Nephron (organoid): ENCODE results near the gene VPS13C.

ENCODE experiments used
- H3K27ac Mint-ChIP-seq, 3 experiments: 2 replicates each; pipeline ENCODE4 v1.8.0; 2020; ENCODE audit warnings: mixed read lengths in 3 of 3, mild to moderate bottlenecking in 2 of 3, moderate library complexity in 1 of 3
- H3K27me3 Mint-ChIP-seq: 2 replicates; pipeline ENCODE4 v1.8.0; 2021; ENCODE audit warnings: low read depth, mild to moderate bottlenecking, moderate library complexity, mixed read lengths
- H3K36me3 Mint-ChIP-seq: 2 replicates; pipeline ENCODE4 v1.8.0; 2020; ENCODE audit warnings: low read depth, mixed read lengths
- H3K4me1 Mint-ChIP-seq: 2 replicates; pipeline ENCODE4 v1.8.0; 2020; ENCODE audit warnings: mixed read lengths
- H3K4me3 Mint-ChIP-seq, 3 experiments: 2 replicates each; pipeline ENCODE4 v1.8.0; 2020; ENCODE audit warnings: mild to moderate bottlenecking in 3 of 3, mixed read lengths in 3 of 3, moderate library complexity in 2 of 3
- H3K9me3 Mint-ChIP-seq: 2 replicates; pipeline ENCODE4 v1.8.0; 2020; ENCODE audit warnings: mixed read lengths
- TF ChIP-seq, protein P1 (sequence below), 3 experiments: fragments of 200-600 bp; sonication (generic); IDR thresholded peaks; one replicate each; pipeline ENCODE4 v1.5.0; 2021; ENCODE audit warnings: antibody characterized with exemption in 3 of 3; ENCODE audit not compliant: unreplicated experiment in 3 of 3

The VPS13C gene

DNA sequence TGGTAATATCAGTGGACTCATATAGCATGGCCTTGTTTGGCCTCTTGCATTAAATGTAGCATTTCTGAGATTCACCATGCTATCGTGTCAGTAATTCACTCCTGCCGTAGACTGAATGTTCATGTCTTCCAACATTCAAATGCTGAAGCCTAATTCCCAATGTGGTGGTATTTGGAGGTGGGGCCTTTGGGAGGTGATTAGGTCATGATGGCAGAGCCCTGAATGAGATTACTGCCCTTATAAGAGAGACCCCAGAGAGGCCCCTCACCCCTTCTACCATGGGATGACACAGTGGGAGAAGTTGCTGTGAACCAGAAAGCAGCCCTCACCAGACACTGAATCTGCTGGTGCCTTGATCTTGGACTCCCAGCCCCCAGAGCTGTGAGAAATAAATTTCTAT lies 241.4 kb downstream of the VPS13C start:
- H3K4me1 Mint-ChIP-seq: no peaks in the 10 kb centered on the region
- H3K36me3 Mint-ChIP-seq: no peaks in the 10 kb centered on the region
- no peak overlapping the region for H3K27ac Mint-ChIP-seq
- TF ChIP-seq, protein P1, sequence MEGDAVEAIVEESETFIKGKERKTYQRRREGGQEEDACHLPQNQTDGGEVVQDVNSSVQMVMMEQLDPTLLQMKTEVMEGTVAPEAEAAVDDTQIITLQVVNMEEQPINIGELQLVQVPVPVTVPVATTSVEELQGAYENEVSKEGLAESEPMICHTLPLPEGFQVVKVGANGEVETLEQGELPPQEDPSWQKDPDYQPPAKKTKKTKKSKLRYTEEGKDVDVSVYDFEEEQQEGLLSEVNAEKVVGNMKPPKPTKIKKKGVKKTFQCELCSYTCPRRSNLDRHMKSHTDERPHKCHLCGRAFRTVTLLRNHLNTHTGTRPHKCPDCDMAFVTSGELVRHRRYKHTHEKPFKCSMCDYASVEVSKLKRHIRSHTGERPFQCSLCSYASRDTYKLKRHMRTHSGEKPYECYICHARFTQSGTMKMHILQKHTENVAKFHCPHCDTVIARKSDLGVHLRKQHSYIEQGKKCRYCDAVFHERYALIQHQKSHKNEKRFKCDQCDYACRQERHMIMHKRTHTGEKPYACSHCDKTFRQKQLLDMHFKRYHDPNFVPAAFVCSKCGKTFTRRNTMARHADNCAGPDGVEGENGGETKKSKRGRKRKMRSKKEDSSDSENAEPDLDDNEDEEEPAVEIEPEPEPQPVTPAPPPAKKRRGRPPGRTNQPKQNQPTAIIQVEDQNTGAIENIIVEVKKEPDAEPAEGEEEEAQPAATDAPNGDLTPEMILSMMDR (IDR thresholded peaks at IDR 0.05; ENCODE audit: unreplicated experiment in 3 of 3): no peak
- peaks cover 5% of the 10 kb centered on the region for H3K9me3 Mint-ChIP-seq
- peaks cover 14% of the 10 kb centered on the region for H3K27me3 Mint-ChIP-seq
- H3K4me3 Mint-ChIP-seq: no peak overlapping the region

DNA sequence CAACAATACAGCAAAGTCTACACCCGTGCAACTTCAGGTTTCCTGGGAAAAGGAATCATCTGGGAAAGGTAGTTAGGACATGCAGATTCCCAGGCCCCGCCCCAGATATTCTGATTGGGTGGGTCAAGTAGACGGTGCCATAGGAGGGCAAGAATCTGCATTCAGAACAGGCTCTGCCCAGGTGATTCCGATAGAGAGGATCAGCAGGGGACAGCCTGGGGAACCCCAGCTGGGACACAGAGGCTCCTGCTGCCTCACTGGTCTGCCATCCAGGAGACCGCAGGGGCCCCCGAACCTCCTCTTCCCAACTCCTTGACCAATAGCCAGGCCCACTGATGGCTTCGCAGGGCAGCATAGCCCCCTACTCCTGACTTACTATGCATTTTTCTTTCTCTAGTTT lies 243.4 kb downstream of the VPS13C start:
- H3K27ac Mint-ChIP-seq: no peak overlapping the region
- TF ChIP-seq, protein P1 (IDR thresholded peaks at IDR 0.05; ENCODE audit: unreplicated experiment in 3 of 3): no peak
- no peaks in the 10 kb centered on the region for H3K9me3 Mint-ChIP-seq
- no peaks in the 10 kb centered on the region for H3K36me3 Mint-ChIP-seq
- H3K4me3 Mint-ChIP-seq: no peak overlapping the region
- H3K27me3 Mint-ChIP-seq: peaks cover 24% of the 10 kb centered on the region
- H3K4me1 Mint-ChIP-seq: no peaks in the 10 kb centered on the region

DNA sequence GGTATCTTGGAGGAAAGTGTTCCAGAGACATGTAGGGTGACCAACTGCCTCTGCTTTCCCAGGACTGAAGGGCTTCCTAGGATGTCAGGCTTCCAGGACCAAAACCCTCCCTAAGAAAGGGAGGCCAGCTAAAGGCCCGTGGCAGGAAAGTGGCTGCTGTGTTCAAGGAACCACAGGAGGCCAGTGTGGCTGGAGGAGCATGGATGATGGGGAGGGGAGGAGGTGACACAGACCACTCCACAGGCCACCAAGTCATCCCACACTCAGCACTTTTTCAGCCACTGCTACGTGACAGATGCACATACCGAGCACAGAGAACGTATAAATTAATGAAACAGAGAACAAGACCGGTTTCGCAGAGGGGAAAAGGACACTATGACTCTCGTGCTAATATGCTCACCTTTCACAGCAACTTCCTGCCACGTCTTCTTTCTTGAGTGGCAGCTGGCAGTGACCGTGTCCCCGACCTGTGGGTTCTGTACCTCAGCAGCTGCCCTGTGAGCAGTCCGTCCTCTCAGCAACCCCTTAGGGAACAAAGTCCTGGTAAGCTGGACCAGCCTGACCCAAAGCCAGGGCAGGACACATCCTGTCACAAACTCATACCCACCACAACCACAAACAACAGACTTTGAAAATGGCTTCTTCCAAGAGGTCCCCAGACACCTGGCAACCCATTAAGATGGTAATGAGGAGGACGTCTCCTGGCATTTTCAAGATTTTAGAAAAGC lies 244.7 kb downstream of the VPS13C start:
- H3K27me3 Mint-ChIP-seq: peaks cover 15% of the 10 kb centered on the region
- no peaks in the 10 kb centered on the region for H3K9me3 Mint-ChIP-seq
- no peaks in the 10 kb centered on the region for H3K4me1 Mint-ChIP-seq
- no peak overlapping the region for H3K27ac Mint-ChIP-seq
- no peaks in the 10 kb centered on the region for H3K36me3 Mint-ChIP-seq
- TF ChIP-seq, protein P1 (IDR thresholded peaks at IDR 0.05; ENCODE audit: unreplicated experiment in 3 of 3): no peak
- H3K4me3 Mint-ChIP-seq: no peak overlapping the region

DNA sequence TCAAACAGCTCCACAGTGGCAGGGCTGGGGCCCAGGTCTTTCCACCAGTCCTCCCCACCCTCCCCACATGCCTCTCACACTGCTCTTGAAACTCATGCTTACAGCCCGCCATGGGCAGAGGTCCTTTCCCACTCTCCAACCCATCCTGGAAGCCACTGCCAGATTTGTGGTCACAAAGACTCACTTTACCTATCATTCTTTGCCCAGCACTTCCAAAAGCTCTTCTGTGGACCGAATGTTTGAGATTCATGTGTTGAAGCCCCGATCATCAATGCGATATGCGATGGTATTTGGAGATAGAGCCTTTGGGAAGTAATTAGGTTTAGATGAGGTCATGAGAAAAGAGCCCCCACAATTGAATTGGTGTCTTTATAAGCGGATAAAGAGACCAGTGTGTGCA lies 247.8 kb downstream of the VPS13C start:
- no peaks in the 10 kb centered on the region for H3K9me3 Mint-ChIP-seq
- H3K4me1 Mint-ChIP-seq: no peaks in the 10 kb centered on the region
- peaks cover 15% of the 10 kb centered on the region for H3K27me3 Mint-ChIP-seq

DNA sequence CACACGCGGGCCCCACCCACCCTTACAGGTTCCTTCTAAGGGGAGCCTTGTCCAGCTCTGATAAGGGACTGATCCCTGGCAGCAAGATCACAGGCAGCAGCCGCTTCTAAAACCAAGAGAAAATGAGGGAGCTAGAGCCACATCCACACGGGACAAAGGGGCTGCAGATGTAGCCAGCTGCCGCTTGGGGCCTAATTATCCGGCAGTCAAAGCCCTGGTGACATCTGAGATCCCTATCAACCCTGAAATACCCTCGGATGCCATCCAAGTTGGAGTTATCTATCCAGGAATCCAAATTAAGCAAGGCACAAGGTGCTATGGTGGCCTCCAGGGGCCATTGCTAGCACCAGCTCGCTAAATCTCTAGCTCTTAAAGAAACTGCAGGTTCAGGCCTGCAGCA lies 248.3 kb downstream of the VPS13C start:
- Mint-ChIP-seq H3K27ac (no peak overlapping the region), H3K36me3 (no peaks in the 10 kb centered on the region), H3K4me3 (no peak overlapping the region), H3K9me3 (no peaks in the 10 kb centered on the region), H3K4me1 (no peaks in the 10 kb centered on the region), H3K27me3 (peaks cover 13% of the 10 kb centered on the region)
- TF ChIP-seq, protein P1 (IDR thresholded peaks at IDR 0.05; ENCODE audit: unreplicated experiment in 3 of 3): no peak

More for the DNA sequence above, 247.8 kb downstream of the VPS13C start:
- Mint-ChIP-seq H3K36me3 (no peaks in the 10 kb centered on the region), H3K4me3 (no peak overlapping the region), H3K27ac (no peak overlapping the region)
- TF ChIP-seq, protein P1 (IDR thresholded peaks at IDR 0.05; ENCODE audit: unreplicated experiment in 3 of 3): no peak

DNA sequence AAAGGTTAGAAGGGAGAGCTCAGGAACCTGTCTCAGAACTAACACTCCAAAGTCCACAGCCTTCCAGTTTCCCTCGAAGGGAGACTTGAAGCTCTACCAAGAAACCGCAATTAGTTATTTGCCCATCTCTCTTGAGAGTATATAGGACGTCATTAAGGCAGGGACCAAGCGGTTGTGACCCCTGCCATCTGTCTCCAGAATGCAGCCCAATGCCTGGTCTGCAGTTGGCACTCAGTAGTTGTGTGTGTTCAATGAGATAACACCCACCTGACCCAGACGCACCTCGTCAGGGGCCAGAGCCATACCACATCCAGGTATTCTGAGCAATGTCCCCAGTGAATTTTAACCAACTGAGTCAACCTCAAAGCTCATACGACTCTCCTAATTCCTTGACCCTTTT lies 251.0 kb downstream of the VPS13C start:
- peaks cover 10% of the 10 kb centered on the region for H3K27me3 Mint-ChIP-seq
- H3K27ac Mint-ChIP-seq: no peak overlapping the region
- no peaks in the 10 kb centered on the region for H3K36me3 Mint-ChIP-seq
- H3K4me1 Mint-ChIP-seq: no peaks in the 10 kb centered on the region
- H3K4me3 Mint-ChIP-seq: no peak overlapping the region
- no peaks in the 10 kb centered on the region for H3K9me3 Mint-ChIP-seq
- TF ChIP-seq, protein P1 (IDR thresholded peaks at IDR 0.05; ENCODE audit: unreplicated experiment in 3 of 3): no peak
